ENCODE results near the gene DACH1.

GRCh38 chr13:71610876-71611275, 256.1 kb downstream of the DACH1 start:
- no peak for TF ChIP-seq CTCF (IDR thresholded peaks at IDR 0.05)
- TF ChIP-seq POLR2A (IDR thresholded peaks at IDR 0.05), result no peak

Data from lower leg skin (tissue), 3 donors.